Aortic smooth muscle cell (primary cell): Measurements from ENCODE around the gene DPY30. TPM values are rescaled to one million over a fixed set of nuclear protein-coding genes. Genes with fewer than 3 reads are reported as not detected.

Experiments used
- total RNA-seq: library from RNA; depleted of rRNA; stranded (reverse); fragments of >200 nt; gene quantifications from 2 replicates; pipeline ENCODE4 v1.2.3, GENCODE V29; 2014

Gene DPY30
- total RNA-seq: 53.8 and 53.9 TPM in 2 replicates

DNA sequence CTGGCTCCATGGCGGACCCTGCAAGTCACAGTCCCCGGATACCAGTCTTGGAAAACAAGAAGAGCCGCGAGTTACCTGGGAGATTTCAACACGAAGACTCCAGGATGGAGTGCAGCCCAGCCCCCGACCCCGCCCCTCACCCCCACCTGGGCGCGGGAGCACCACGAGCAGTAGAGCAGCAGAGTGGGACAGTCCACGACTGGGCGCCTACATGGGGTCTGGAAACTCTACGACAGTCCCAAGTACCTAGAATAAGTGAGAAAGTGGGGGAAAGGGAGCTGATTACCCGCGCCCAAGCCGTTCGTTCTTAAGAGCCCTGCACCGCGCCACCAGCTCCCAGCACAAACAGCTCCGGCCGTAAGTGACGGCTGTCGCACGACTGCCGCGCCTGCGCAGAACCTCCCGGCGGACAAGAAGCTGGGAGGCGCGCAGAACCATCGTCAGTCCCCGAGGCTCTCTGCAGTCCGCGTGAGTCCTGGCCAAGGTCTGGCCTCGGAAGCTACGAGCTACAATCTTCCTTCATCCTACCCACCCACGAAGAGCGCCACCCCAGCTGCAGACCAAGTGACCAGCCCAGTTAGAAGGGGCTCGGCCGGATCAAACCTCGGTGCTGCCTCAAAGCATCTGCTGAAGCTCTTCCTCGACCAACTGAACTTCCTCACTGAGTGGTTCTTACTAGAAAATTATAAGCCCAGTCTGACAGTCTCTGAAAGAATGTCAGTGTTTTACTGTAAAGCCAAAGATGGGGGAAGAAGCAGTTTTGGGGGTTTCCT lies at the start of gene DPY30:
Gene DPY30 (minus strand): TSS at position 359 of the 773 bp plus-strand sequence. CDS start 349 bp downstream, at position 10.

DNA sequence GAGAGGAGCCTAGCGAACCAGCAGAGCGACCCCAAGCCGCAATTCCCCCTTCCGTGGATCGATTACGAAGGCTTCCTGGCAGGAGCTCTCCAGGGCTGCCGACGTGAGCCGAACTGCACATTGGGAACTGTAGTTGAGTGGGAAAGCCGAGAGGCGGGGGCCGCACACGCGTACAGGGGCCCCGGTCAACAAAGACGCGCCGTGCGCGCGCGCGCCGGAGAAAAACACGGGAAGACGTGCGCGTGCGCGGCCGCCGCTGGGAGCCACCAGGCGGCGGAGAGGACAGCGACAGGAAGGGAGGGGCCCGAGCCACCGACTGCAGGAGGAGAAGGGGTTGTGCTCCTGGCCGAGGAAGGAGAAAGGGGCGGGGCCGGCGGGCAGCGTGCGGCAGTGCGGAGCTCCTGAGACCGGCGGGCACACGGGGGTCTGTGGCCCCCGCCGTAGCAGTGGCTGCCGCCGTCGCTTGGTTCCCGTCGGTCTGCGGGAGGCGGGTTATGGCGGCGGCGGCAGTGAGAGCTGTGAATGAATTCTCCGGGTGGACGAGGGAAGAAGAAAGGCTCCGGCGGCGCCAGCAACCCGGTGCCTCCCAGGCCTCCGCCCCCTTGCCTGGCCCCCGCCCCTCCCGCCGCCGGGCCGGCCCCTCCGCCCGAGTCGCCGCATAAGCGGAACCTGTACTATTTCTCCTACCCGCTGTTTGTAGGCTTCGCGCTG lies 23.9 kb upstream of the DPY30 start, which contains the start of gene SPAST:
Gene SPAST (plus strand): TSS at position 247 of the 711 bp plus-strand sequence. CDS start 276 bp downstream, at position 523.

GRCh38 chr2:32010670-32011484 lies 28.7 kb downstream of the DPY30 start, which contains the start of gene MEMO1:
Gene MEMO1 (minus strand): TSS chr2:32011008. CDS start chr2:32010247, 761 bp downstream.

Other genes starting within 250 kb of the DPY30 start
- 30.3 and 35.4 TPM in 2 replicates for gene MEMO1, start 28.8 kb downstream of the DPY30 start, total RNA-seq
- 22.9 and 25.7 TPM in 2 replicates for gene SPAST, start 23.8 kb upstream of the DPY30 start, total RNA-seq
- gene SLC30A6, start 126.1 kb upstream of the DPY30 start, total RNA-seq: 20.6 and 23.6 TPM in 2 replicates
- not detected in 2 replicates for gene NLRC4, start 225.1 kb upstream of the DPY30 start, total RNA-seq
- 14.4 and 24.9 TPM in 2 replicates for gene YIPF4, start 238.1 kb upstream of the DPY30 start, total RNA-seq